Left kidney (tissue), 2 donors: ENCODE measurements around the gene HOXD10. TPM values are rescaled to one million over a fixed set of nuclear protein-coding genes. Genes with fewer than 3 reads are reported as not detected.

Experiments used
- DNase-seq: peaks from one replicate; pipeline ENCODE4 v3.0.0-alpha.2; 2013
- polyA plus RNA-seq: library from polyadenylated mRNA; unstranded; fragments of 120-200 nt; gene quantifications from one replicate; pipeline ENCODE4 v1.2.1, GENCODE V29; 2013; ENCODE audit not compliant: insufficient read length

HOXD10 gene
- polyA plus RNA-seq, 1 donor = 220 TPM

- DNase-seq = no peak
Measured at GRCh38 chr2:176121190-176122051, 4.8 kb downstream of the HOXD10 start.

- DNase-seq = no peak
Measured at GRCh38 chr2:176122052-176122682, 5.6 kb downstream of the HOXD10 start.

- DNase-seq = no peak
Measured at GRCh38 chr2:176122683-176123410, 6.3 kb downstream of the HOXD10 start, which contains the start of gene HOXD9. Gene HOXD9, plus strand, starts transcription at chr2:176122719. Its CDS starts 50 bp downstream, at chr2:176122769.

- no peak for DNase-seq
Measured at GRCh38 chr2:176123411-176124109, 7.0 kb downstream of the HOXD10 start.

- no peak for DNase-seq
Measured at GRCh38 chr2:176124110-176124946, 7.8 kb downstream of the HOXD10 start.

GRCh38 chr2:176124947-176125771, 8.6 kb downstream of the HOXD10 start:
- no peak for DNase-seq

- DNase-seq = no peak
Measured at GRCh38 chr2:176125772-176126054, 9.1 kb downstream of the HOXD10 start.

GRCh38 chr2:176126929-176127773, 10.6 kb downstream of the HOXD10 start:
- DNase-seq = no peak

- DNase-seq = no peak
Measured at GRCh38 chr2:176127774-176128072, 11.1 kb downstream of the HOXD10 start.

GRCh38 chr2:176128172-176128981, 11.8 kb downstream of the HOXD10 start:
- DNase-seq = no peak

- no peak for DNase-seq
Measured at GRCh38 chr2:176128982-176129796, 12.6 kb downstream of the HOXD10 start, which contains the start of gene HOXD8. Gene HOXD8, plus strand, starts transcription at chr2:176129705. Its CDS starts 662 bp downstream, at chr2:176130367.

- DNase-seq = no peak
Measured at GRCh38 chr2:176129813-176130146, 13.2 kb downstream of the HOXD10 start.

- DNase-seq = peak; percentile 94
Measured at GRCh38 chr2:176130147-176130956, 13.8 kb downstream of the HOXD10 start.

GRCh38 chr2:176130957-176131847, 14.6 kb downstream of the HOXD10 start:
- DNase-seq = no peak

GRCh38 chr2:176131848-176132158, 15.2 kb downstream of the HOXD10 start:
- no peak for DNase-seq
